ENCODE measurements around the gene SYNGR2. TPM values are rescaled to one million over a fixed set of nuclear protein-coding genes. Genes with fewer than 3 reads are reported as not detected.

The SYNGR2 gene
- total RNA-seq, 1 donor from 2014 or later: 217 TPM

GRCh38 chr17:78163881-78164747 is 4.3 kb upstream of the SYNGR2 start:
- Histone ChIP-seq H3K27me3 (ENCODE audit: low read depth) (no peaks in the 10 kb centered on the region), H3K9me3 (no peaks in the 10 kb centered on the region), H3K4me1 (peaks cover 6% of the 10 kb centered on the region), H3K27ac (no peak overlapping the region), H3K36me3 (no peaks in the 10 kb centered on the region), H3K4me3 (no peak overlapping the region)
- intact Hi-C loops (cut with DNase I): no loop called here
- DNase-seq (no peak), ATAC-seq (no peak)
- TF ChIP-seq, protein P1, sequence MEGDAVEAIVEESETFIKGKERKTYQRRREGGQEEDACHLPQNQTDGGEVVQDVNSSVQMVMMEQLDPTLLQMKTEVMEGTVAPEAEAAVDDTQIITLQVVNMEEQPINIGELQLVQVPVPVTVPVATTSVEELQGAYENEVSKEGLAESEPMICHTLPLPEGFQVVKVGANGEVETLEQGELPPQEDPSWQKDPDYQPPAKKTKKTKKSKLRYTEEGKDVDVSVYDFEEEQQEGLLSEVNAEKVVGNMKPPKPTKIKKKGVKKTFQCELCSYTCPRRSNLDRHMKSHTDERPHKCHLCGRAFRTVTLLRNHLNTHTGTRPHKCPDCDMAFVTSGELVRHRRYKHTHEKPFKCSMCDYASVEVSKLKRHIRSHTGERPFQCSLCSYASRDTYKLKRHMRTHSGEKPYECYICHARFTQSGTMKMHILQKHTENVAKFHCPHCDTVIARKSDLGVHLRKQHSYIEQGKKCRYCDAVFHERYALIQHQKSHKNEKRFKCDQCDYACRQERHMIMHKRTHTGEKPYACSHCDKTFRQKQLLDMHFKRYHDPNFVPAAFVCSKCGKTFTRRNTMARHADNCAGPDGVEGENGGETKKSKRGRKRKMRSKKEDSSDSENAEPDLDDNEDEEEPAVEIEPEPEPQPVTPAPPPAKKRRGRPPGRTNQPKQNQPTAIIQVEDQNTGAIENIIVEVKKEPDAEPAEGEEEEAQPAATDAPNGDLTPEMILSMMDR (IDR thresholded peaks at IDR 0.05): no peak

DNA sequence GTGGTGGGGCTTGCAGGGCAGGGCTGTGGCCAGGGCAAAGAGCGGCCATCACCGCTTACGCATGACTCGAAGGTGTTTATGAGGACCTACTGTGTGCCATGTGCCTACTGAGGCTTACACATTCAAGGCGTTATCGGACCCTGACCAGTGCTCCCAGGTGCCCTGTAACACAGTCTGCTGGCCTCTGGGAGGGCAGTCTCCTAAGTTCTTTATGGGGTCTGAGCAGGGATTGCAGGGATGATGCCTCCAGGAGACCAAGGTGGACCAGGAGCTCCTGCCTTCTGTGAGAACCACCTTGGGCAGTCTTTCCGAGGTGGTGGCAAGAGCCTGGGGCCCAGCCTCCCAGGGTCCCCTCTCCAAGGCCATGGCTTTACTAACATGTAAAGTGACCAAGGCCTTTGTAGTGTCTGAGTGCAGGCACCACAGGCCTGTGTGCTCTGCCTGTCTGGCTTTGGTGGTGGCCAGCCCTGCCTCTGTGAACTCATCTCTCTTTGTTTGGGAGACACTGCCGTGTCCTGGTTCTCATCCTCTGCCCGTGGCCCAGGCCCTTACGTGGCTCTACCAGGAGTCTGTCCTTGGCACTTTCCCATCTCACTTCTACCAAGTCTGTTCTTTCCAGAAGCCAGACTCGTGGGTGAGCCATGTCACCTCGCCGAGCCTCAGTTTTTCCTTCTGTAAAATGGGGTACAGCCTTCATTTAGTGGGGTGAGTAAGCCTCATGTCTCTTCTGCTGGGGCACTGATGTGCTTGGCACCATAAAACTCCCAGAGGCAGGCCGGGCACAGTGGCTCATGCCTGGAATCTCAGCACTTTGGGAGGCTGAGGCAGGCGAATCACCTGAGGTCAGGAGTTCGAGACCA is 3.4 kb upstream of the SYNGR2 start:
- Histone ChIP-seq H3K9me3 (no peaks in the 10 kb centered on the region), H3K27me3 (ENCODE audit: low read depth) (no peaks in the 10 kb centered on the region), H3K4me1 (peaks cover 15% of the 10 kb centered on the region), H3K36me3 (no peaks in the 10 kb centered on the region), H3K27ac (no peak overlapping the region), H3K4me3 (no peak overlapping the region)
- ATAC-seq (no peak), DNase-seq (no peak)
- TF ChIP-seq, protein P1 (IDR thresholded peaks at IDR 0.05): no peak
- intact Hi-C loops (cut with DNase I): no loop called here

DNA sequence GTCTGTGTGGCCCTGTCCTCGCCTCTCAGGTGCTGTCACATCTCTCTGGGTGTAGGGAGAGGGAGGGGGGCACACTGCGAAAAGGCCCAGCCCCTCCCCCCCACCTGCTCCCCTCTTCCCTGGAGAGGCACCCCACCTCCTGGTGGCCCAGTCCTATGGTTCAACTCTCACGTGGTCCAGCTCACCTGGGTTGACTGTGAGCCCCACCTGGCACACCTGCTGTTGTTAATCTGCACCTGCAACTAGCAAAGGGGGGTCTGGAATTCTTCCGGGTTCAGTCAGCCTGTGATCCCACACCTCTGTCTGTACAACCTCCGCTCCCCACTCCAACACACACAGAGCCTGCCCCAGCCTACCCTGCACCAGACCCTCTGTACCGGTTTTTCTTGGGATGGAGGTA is 2.0 kb upstream of the SYNGR2 start:
- Histone ChIP-seq H3K4me1 (peaks cover 29% of the 10 kb centered on the region), H3K27me3 (ENCODE audit: low read depth) (no peaks in the 10 kb centered on the region), H3K36me3 (peaks cover 6% of the 10 kb centered on the region), H3K9me3 (no peaks in the 10 kb centered on the region), H3K4me3 (no peak overlapping the region), H3K27ac (no peak overlapping the region)
- no peak for ATAC-seq
- TF ChIP-seq, protein P1 (IDR thresholded peaks at IDR 0.05): no peak
- DNase-seq: no peak
- intact Hi-C loops (cut with DNase I): no loop called here

GRCh38 chr17:78168903-78169793 is 767 bp downstream of the SYNGR2 start:
- ATAC-seq (peak; percentile 40 to 67), DNase-seq (peak; percentile 76)
- peak overlapping the region; percentile 90 for H3K4me3 ChIP-seq
- H3K27me3 ChIP-seq (ENCODE audit: low read depth): no peaks in the 10 kb centered on the region
- no peaks in the 10 kb centered on the region for H3K9me3 ChIP-seq
- H3K36me3 ChIP-seq: peaks cover 26% of the 10 kb centered on the region
- H3K4me1 ChIP-seq: peaks cover 57% of the 10 kb centered on the region
- TF ChIP-seq, protein P1 (IDR thresholded peaks at IDR 0.05): no peak
- intact Hi-C loops (cut with DNase I): no loop called here
- peak overlapping the region; percentile 86 for H3K27ac ChIP-seq
